Osteoblast (primary cell): ENCODE data around the gene POLR3GL. TPM values are rescaled to one million over a fixed set of nuclear protein-coding genes. Genes with fewer than 3 reads are reported as not detected.
"Not testable (repeated sequence)": the region's sequence is repeated elsewhere in the genome, so short reads cannot be mapped to it uniquely, and the experiment has no call there.

Experiments used
- DNase-seq: peaks from one replicate; pipeline ENCODE4 v3.0.0; 2011; ENCODE audit warnings: low spot score, mixed read lengths; ENCODE audit not compliant: insufficient read length; ENCODE audit errors: missing footprints
- H2AFZ ChIP-seq: 2 replicates; pipeline ENCODE4 v1.6.0; 2011; ENCODE audit warnings: mild to moderate bottlenecking, low read length
- H3K27ac ChIP-seq: 2 replicates; pipeline ENCODE4 v1.5.1; 2011; ENCODE audit warnings: mild to moderate bottlenecking, low read depth, low read length, moderate library complexity
- H3K27me3 ChIP-seq: 2 replicates; pipeline ENCODE4 v1.6.0; 2012; ENCODE audit warnings: mild to moderate bottlenecking, control low read depth, inconsistent platforms, low read length, moderate library complexity; ENCODE audit not compliant: insufficient read depth
- H3K36me3 ChIP-seq: 2 replicates; pipeline ENCODE4 v1.5.1; 2011; ENCODE audit warnings: mild to moderate bottlenecking, low read length, control low read depth, moderate library complexity; ENCODE audit not compliant: insufficient read depth
- H3K4me1 ChIP-seq: 2 replicates; pipeline ENCODE4 v1.5.1; 2011; ENCODE audit warnings: mild to moderate bottlenecking, low read length, control low read depth, moderate library complexity; ENCODE audit not compliant: insufficient read depth
- H3K4me2 ChIP-seq: 2 replicates; pipeline ENCODE4 v1.6.0; 2011; ENCODE audit warnings: mild to moderate bottlenecking, low read length; ENCODE audit not compliant: insufficient read depth
- H3K4me3 ChIP-seq: fragments of 200-600 bp; sonication (generic); 3 replicates; pipeline ENCODE4 v1.5.1; 2012; ENCODE audit warnings: mild to moderate bottlenecking, low read length, inconsistent platforms; ENCODE audit not compliant: insufficient read depth
- H3K79me2 ChIP-seq: 2 replicates; pipeline ENCODE4 v1.6.0; 2012; ENCODE audit warnings: mild to moderate bottlenecking, low read length, control low read depth, inconsistent platforms; ENCODE audit not compliant: insufficient read depth
- H3K9me3 ChIP-seq: 2 replicates; pipeline ENCODE4 v1.5.1; 2011; ENCODE audit warnings: low read depth, low read length, control low read depth
- H4K20me1 ChIP-seq: 2 replicates; pipeline ENCODE4 v1.6.0; 2012; ENCODE audit warnings: mild to moderate bottlenecking, low read length, control low read depth; ENCODE audit not compliant: insufficient read depth
- CTCF ChIP-seq: IDR thresholded peaks from 2 replicates; pipeline ENCODE4 v1.5.1; 2011; ENCODE audit warnings: mild to moderate bottlenecking, low read depth, low read length, moderate library complexity; ENCODE audit errors: extremely low read depth
- total RNA-seq: library from RNA; depleted of rRNA; stranded (reverse); fragments of >200 nt; gene quantifications from 2 replicates; pipeline ENCODE4 v1.2.3, GENCODE V29; 2012

Gene POLR3GL
- total RNA-seq, 1 donor, result 9.4 TPM

DNA sequence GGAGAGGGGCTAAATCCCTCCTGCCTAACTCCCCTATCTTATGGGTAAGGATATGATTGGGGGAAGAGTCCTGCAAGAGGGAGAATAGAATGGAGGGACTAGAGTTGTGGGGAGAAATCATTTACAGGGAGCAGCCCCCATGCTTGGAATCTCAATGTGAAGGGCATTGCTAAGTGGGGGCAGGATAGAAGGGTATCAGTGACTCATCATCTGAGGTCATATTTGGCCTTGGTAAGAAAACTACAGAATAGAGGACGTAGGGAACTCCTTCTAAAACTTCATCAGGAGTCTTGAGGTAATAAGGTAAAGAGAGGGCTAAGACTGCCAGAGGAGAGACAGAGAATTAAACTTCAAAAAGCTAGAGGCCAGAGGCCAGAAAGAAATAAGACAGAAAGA is 56.6 kb downstream of the POLR3GL start:
- Histone ChIP-seq H3K4me1 (peaks cover 6% of the 10 kb centered on the region), H3K79me2 (no peaks in the 10 kb centered on the region), H3K36me3 (no peaks in the 10 kb centered on the region), H3K4me2 (no peak overlapping the region), H3K27me3 (peaks cover 21% of the 10 kb centered on the region), H4K20me1 (no peaks in the 10 kb centered on the region), H2AFZ (no peak overlapping the region), H3K9me3 (no peaks in the 10 kb centered on the region), H3K27ac (no peak overlapping the region), H3K4me3 (no peak overlapping the region)
- peak; percentile 69 for DNase-seq
- no peak for TF ChIP-seq CTCF

- Histone ChIP-seq H3K4me2 (no peak within 1 kb of the TSS), H3K27me3 (peaks cover 21% of the 10 kb centered on the region), H3K27ac (no peak within 1 kb of the TSS), H3K79me2 (no peaks in the 10 kb centered on the region), H3K4me3 (no peak within 1 kb of the TSS), H2AFZ (no peak within 1 kb of the TSS), H4K20me1 (no peaks in the 10 kb centered on the region), H3K36me3 (no peaks in the 10 kb centered on the region), H3K4me1 (peaks cover 5% of the 10 kb centered on the region), H3K9me3 (no peaks in the 10 kb centered on the region)
- DNase-seq, result peak; percentile 44
- no peak for TF ChIP-seq CTCF
Measured at GRCh38 chr1:146021622-146022402, 57.3 kb downstream of the POLR3GL start, which contains the start of gene HJV. Gene HJV (minus strand): TSS chr1:146021735. CDS start chr1:146020231, 1,504 bp downstream.

DNA sequence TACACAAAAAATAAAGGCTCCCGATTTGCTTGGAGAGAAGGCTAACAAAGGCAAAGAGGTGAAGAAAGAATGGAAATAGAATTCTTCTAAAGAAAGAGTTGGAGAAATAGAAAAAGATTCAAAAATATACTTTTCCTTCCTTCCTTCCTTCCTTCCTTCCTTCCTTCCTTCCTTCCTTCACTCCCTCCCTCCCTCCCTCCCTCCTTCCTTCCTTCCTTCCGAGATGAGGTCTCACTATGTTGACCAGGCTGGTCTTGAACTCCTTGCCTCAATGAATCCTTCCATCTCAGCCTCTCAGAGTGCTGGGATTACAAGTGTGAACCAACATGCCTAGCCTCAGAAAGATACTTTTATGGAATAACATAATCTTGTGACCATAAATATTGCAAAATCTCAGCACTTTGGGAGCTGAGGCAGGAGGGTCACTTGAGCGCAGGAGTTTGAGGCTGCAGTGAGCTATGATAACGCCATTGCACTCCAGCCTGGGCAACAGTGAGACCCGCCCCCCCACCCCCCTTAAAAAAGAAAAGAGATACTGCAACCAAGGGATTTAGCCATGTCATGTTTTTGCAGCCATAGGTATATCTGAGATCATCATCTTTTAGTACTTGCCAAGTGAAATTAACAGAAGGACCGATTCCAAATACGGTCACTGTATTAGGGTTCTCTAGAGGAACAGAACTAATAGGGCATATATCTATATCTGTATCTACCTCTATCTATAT is 58.1 kb downstream of the POLR3GL start:
- TF ChIP-seq CTCF, result no peak
- Histone ChIP-seq H3K4me2 (no peak overlapping the region), H3K79me2 (no peaks in the 10 kb centered on the region), H3K27me3 (peaks cover 21% of the 10 kb centered on the region), H3K4me1 (no peaks in the 10 kb centered on the region), H3K36me3 (no peaks in the 10 kb centered on the region), H4K20me1 (no peaks in the 10 kb centered on the region), H3K9me3 (no peaks in the 10 kb centered on the region), H2AFZ (no peak overlapping the region), H3K4me3 (no peak overlapping the region), H3K27ac (no peak overlapping the region)
- no peak for DNase-seq

- not testable (repeated sequence) for H4K20me1 ChIP-seq, H2AFZ ChIP-seq, H3K79me2 ChIP-seq, H3K4me1 ChIP-seq, H3K4me3 ChIP-seq, H3K27ac ChIP-seq, H3K36me3 ChIP-seq, H3K27me3 ChIP-seq, H3K4me2 ChIP-seq, H3K9me3 ChIP-seq
- peak; percentile 79 for DNase-seq
Measured at GRCh38 chr1:146025787-146026495, 61.5 kb downstream of the POLR3GL start.

- H4K20me1 ChIP-seq, H3K36me3 ChIP-seq, H3K4me1 ChIP-seq, H3K9me3 ChIP-seq, H3K4me2 ChIP-seq, DNase-seq, H2AFZ ChIP-seq, H3K27ac ChIP-seq, H3K4me3 ChIP-seq, H3K27me3 ChIP-seq, H3K79me2 ChIP-seq: not testable (repeated sequence)
Measured at GRCh38 chr1:146026650-146027049, 62.2 kb downstream of the POLR3GL start.
